ENCODE results near the gene CHST15.
A peak's percentile ranks its signal among the peaks of the same experiment; 100 is the strongest.

CHST15 gene, protein sequence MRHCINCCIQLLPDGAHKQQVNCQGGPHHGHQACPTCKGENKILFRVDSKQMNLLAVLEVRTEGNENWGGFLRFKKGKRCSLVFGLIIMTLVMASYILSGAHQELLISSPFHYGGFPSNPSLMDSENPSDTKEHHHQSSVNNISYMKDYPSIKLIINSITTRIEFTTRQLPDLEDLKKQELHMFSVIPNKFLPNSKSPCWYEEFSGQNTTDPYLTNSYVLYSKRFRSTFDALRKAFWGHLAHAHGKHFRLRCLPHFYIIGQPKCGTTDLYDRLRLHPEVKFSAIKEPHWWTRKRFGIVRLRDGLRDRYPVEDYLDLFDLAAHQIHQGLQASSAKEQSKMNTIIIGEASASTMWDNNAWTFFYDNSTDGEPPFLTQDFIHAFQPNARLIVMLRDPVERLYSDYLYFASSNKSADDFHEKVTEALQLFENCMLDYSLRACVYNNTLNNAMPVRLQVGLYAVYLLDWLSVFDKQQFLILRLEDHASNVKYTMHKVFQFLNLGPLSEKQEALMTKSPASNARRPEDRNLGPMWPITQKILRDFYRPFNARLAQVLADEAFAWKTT

DNA sequence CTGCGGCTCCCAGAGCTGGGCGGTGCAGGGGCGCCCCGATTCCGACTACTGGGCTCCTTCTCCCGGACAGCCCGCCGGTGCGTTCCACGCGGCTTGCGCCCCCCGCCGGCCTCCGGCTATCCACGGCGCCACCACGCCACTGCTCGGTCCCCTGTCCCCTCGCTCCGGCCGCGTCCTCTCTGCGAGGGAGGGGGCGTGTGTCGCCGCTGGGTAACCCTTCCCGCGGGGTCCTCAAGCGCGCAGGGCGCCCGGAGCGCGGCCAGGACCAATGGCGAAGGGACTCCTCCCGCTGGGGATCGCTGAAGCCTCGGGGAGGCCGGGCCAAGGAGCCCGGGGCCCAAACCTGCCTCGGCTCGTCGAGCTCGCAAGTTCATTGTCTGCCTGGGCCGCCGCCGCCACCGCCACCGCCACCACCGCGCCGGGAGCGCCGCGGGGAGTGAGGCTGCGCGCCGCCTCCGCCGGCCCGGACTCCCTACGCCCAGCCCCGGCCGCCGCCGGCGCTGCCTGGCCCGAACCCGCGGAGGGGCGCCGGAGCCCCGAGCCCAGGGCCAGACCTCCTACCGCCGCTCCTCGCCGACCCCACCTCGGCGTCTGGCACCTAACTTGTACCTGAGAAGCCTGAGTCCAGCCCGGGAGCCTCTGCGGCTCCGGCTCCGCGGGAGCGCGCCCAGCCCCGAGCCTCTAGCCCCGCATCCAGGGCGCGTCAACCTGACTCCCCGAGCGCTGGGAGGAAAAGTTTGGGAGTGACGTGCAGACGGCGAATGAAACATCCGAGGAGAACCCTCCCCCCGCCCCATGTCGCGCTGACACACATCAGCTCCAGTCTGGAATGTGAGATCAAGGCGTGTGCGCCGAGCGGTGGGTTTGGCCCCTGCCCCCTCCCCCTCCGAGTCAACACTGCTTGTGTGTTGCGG lies at the start of gene CHST15:
Gene CHST15, minus strand, starts transcription at position 739 of the 914 bp plus-strand sequence. CDS start 47,386 bp downstream, outside the sequence.
- H3F3A ChIP-seq (ENCODE audit: control insufficient read depth, insufficient read depth) = peaks cover 8% of the 10 kb centered on the region
- H3K9me2 ChIP-seq (replicated peaks; ENCODE audit: control insufficient read depth, low read length) = no peaks in the 10 kb centered on the region
- H3K4me2 ChIP-seq (ENCODE audit: low read length) = peak within 1 kb of the TSS; percentile 90
- H3K4me1 ChIP-seq (ENCODE audit: control insufficient read depth, low read length) = peaks cover 53% of the 10 kb centered on the region
- peaks cover 6% of the 10 kb centered on the region for H3K9me3 ChIP-seq (ENCODE audit: control insufficient read depth, insufficient read depth, low read length)
- H3K36me3 ChIP-seq (ENCODE audit: control insufficient read depth, low read length) = peaks cover 40% of the 10 kb centered on the region
- peak within 1 kb of the TSS; percentile 95 for H3K4me3 ChIP-seq (ENCODE audit: low read length)
- H3K27ac ChIP-seq (ENCODE audit: low read depth, low read length) = peak within 1 kb of the TSS; percentile 73
- TF ChIP-seq, protein P1, sequence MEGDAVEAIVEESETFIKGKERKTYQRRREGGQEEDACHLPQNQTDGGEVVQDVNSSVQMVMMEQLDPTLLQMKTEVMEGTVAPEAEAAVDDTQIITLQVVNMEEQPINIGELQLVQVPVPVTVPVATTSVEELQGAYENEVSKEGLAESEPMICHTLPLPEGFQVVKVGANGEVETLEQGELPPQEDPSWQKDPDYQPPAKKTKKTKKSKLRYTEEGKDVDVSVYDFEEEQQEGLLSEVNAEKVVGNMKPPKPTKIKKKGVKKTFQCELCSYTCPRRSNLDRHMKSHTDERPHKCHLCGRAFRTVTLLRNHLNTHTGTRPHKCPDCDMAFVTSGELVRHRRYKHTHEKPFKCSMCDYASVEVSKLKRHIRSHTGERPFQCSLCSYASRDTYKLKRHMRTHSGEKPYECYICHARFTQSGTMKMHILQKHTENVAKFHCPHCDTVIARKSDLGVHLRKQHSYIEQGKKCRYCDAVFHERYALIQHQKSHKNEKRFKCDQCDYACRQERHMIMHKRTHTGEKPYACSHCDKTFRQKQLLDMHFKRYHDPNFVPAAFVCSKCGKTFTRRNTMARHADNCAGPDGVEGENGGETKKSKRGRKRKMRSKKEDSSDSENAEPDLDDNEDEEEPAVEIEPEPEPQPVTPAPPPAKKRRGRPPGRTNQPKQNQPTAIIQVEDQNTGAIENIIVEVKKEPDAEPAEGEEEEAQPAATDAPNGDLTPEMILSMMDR (IDR thresholded peaks at IDR 0.05; ENCODE audit: low read depth, low read length, poor library complexity, severe bottlenecking) = peak; percentile 59
- TF ChIP-seq EZH2phosphoT487 (IDR thresholded peaks at IDR 0.05; ENCODE audit: borderline replicate concordance, low read length) = no peak
- H3K27me3 ChIP-seq (ENCODE audit: control insufficient read depth, low read length) = no peaks in the 10 kb centered on the region; the same call in 1 of the 2 replicates
- H4K20me1 ChIP-seq (ENCODE audit: control insufficient read depth, insufficient read depth, low read depth, low read length) = peaks cover 12% of the 10 kb centered on the region; the same call in 1 of the 2 replicates
- H3K79me2 ChIP-seq (ENCODE audit: control insufficient read depth, low read length) = peaks cover 61% of the 10 kb centered on the region

DNA sequence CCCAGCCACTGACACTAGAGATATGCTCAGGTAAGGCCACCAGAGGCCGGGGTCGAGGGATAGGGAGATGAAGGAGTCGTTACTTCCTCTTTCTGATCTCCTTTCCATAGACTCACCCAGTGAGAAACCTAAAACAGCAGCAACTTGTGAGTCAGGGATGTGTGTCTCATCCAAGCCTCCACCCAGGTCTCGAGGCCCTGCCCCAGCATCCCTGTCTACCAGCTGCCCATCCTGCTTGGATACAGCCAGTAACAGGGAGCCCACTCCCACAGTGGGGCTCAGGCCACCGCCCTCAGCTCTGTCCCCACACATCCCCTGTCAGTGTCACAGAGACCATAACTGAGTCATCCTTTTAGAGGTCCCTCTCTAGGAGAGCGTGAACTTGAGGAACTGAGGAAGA lies 49.6 kb upstream of the CHST15 start:
- no peaks in the 10 kb centered on the region for H3K9me3 ChIP-seq (ENCODE audit: control insufficient read depth, insufficient read depth, low read length)
- no peaks in the 10 kb centered on the region for H3K36me3 ChIP-seq (ENCODE audit: control insufficient read depth, low read length)
- H3K79me2 ChIP-seq (ENCODE audit: control insufficient read depth, low read length) = no peaks in the 10 kb centered on the region
- no peak overlapping the region for H3K27ac ChIP-seq (ENCODE audit: low read depth, low read length)
- peaks cover 28% of the 10 kb centered on the region for H3K4me1 ChIP-seq (ENCODE audit: control insufficient read depth, low read length)
- TF ChIP-seq, protein P1 (IDR thresholded peaks at IDR 0.05; ENCODE audit: low read depth, low read length, poor library complexity, severe bottlenecking) = no peak
- no peak for TF ChIP-seq EZH2phosphoT487 (IDR thresholded peaks at IDR 0.05; ENCODE audit: borderline replicate concordance, low read length)
- H3F3A ChIP-seq (ENCODE audit: control insufficient read depth, insufficient read depth) = no peaks in the 10 kb centered on the region
- H3K27me3 ChIP-seq (ENCODE audit: control insufficient read depth, low read length) = no peaks in the 10 kb centered on the region
- H4K20me1 ChIP-seq (ENCODE audit: control insufficient read depth, insufficient read depth, low read depth, low read length) = no peaks in the 10 kb centered on the region
- H3K4me3 ChIP-seq (ENCODE audit: low read length) = no peak overlapping the region
- H3K9me2 ChIP-seq (replicated peaks; ENCODE audit: control insufficient read depth, low read length) = no peaks in the 10 kb centered on the region
- H3K4me2 ChIP-seq (ENCODE audit: low read length) = no peak overlapping the region

DNA sequence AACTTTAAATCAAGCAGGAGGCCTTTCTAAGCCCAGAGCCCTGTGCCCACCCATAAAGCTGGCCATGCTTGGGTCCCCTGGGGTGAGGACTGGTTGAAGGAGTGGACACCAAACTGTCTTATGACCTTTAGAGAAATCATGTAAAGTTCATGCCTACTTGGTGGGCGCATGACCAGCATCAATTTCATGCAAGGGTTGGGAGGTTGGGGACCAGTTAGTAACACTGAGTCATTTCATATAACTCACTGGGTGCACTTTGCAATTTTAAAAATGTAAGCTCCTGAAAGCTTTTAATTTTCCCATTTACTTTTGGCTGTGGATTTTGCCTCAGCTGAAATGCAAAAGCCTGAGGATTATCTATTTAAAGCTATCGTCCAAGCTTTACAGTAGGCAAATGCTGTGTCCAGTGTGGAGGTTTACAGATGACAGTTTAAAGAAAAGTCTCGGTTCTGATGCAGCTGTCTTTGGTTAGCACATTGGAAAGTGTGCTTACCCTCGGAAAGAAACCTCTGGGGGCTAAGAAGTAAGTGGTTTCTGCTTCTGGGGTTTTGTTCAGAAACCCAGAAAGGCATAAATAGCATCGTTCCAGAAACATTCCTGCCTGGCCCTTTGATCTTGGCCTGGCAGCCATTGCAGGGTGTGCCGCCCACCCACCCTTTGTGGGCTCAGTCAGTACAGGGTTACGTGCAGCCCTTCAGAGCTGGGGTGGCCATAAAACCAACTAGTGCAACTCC lies 48.8 kb upstream of the CHST15 start:
- Histone ChIP-seq H3K79me2 (ENCODE audit: control insufficient read depth, low read length) (no peaks in the 10 kb centered on the region), H3K36me3 (ENCODE audit: control insufficient read depth, low read length) (no peaks in the 10 kb centered on the region), H3K4me1 (ENCODE audit: control insufficient read depth, low read length) (peaks cover 35% of the 10 kb centered on the region)

More for the DNA sequence above, 48.8 kb upstream of the CHST15 start:
- H3K4me3 ChIP-seq (ENCODE audit: low read length) = no peak overlapping the region
- no peak overlapping the region for H3K27ac ChIP-seq (ENCODE audit: low read depth, low read length)
- no peaks in the 10 kb centered on the region for H3F3A ChIP-seq (ENCODE audit: control insufficient read depth, insufficient read depth)
- no peak overlapping the region for H3K4me2 ChIP-seq (ENCODE audit: low read length)
- H3K27me3 ChIP-seq (ENCODE audit: control insufficient read depth, low read length) = no peaks in the 10 kb centered on the region
- H3K9me3 ChIP-seq (ENCODE audit: control insufficient read depth, insufficient read depth, low read length) = no peaks in the 10 kb centered on the region
- TF ChIP-seq, protein P1 (IDR thresholded peaks at IDR 0.05; ENCODE audit: low read depth, low read length, poor library complexity, severe bottlenecking) = no peak
- no peak for TF ChIP-seq EZH2phosphoT487 (IDR thresholded peaks at IDR 0.05; ENCODE audit: borderline replicate concordance, low read length)
- no peaks in the 10 kb centered on the region for H4K20me1 ChIP-seq (ENCODE audit: control insufficient read depth, insufficient read depth, low read depth, low read length)
- H3K9me2 ChIP-seq (replicated peaks; ENCODE audit: control insufficient read depth, low read length) = no peaks in the 10 kb centered on the region
